Measurements from ENCODE around the gene XIRP2. TPM values are rescaled to one million over a fixed set of nuclear protein-coding genes. Genes with fewer than 3 reads are reported as not detected.
"Not testable (repeated sequence)": the region's sequence is repeated elsewhere in the genome, so short reads cannot be mapped to it uniquely, and the experiment has no call there.

XIRP2 gene
- total RNA-seq, 1 experiment from 2014 or later, result not detected

GRCh38 chr2:167017021-167017420 is 128.7 kb downstream of the XIRP2 start:
- no peak for DNase-seq (ENCODE audit: extremely low read depth, low read depth)

GRCh38 chr2:167018590-167018989 is 130.3 kb downstream of the XIRP2 start:
- no peak for DNase-seq (ENCODE audit: extremely low read depth, low read depth)

- DNase-seq (ENCODE audit: extremely low read depth, low read depth), result no peak
Observed at GRCh38 chr2:167028503-167028902, 140.2 kb downstream of the XIRP2 start.

GRCh38 chr2:167034976-167035375 is 146.7 kb downstream of the XIRP2 start:
- DNase-seq (ENCODE audit: extremely low read depth, low read depth), result not testable (repeated sequence)

- no peak for DNase-seq (ENCODE audit: extremely low read depth, low read depth)
Observed at GRCh38 chr2:167048829-167049228, 160.5 kb downstream of the XIRP2 start.

- no peak for DNase-seq (ENCODE audit: extremely low read depth, low read depth)
Observed at GRCh38 chr2:167049659-167050058, 161.4 kb downstream of the XIRP2 start.

- peak; percentile 4 for DNase-seq (ENCODE audit: extremely low read depth, low read depth)
Observed at GRCh38 chr2:167052825-167053224, 164.5 kb downstream of the XIRP2 start.

GRCh38 chr2:167054881-167055280 is 166.6 kb downstream of the XIRP2 start:
- DNase-seq (ENCODE audit: extremely low read depth, low read depth), result no peak

GRCh38 chr2:167057446-167057845 is 169.2 kb downstream of the XIRP2 start:
- DNase-seq (ENCODE audit: extremely low read depth, low read depth), result no peak

- DNase-seq (ENCODE audit: extremely low read depth, low read depth), result no peak
Observed at GRCh38 chr2:167059173-167059572, 170.9 kb downstream of the XIRP2 start.

- DNase-seq (ENCODE audit: extremely low read depth, low read depth), result no peak
Observed at GRCh38 chr2:167069855-167070254, 181.6 kb downstream of the XIRP2 start.

GRCh38 chr2:167075708-167076107 is 187.4 kb downstream of the XIRP2 start:
- DNase-seq (ENCODE audit: extremely low read depth, low read depth), result not testable (repeated sequence)

- not testable (repeated sequence) for DNase-seq (ENCODE audit: extremely low read depth, low read depth)
Observed at GRCh38 chr2:167098931-167099330, 210.7 kb downstream of the XIRP2 start.

GRCh38 chr2:167100506-167100905 is 212.2 kb downstream of the XIRP2 start:
- DNase-seq (ENCODE audit: extremely low read depth, low read depth), result no peak

GRCh38 chr2:167103028-167103756 is 214.9 kb downstream of the XIRP2 start:
- DNase-seq (ENCODE audit: extremely low read depth, low read depth), result no peak

- no peak for DNase-seq (ENCODE audit: extremely low read depth, low read depth)
Observed at GRCh38 chr2:167103757-167104133, 215.5 kb downstream of the XIRP2 start.

- no peak for DNase-seq (ENCODE audit: extremely low read depth, low read depth)
Observed at GRCh38 chr2:167104691-167105090, 216.4 kb downstream of the XIRP2 start.

- not testable (repeated sequence) for DNase-seq (ENCODE audit: extremely low read depth, low read depth)
Observed at GRCh38 chr2:167109682-167110081, 221.4 kb downstream of the XIRP2 start.

- DNase-seq (ENCODE audit: extremely low read depth, low read depth), result no peak
Observed at GRCh38 chr2:167110345-167110744, 222.1 kb downstream of the XIRP2 start.

GRCh38 chr2:167114018-167114417 is 225.7 kb downstream of the XIRP2 start:
- peak; percentile 13 for DNase-seq (ENCODE audit: extremely low read depth, low read depth)

- DNase-seq (ENCODE audit: extremely low read depth, low read depth), result no peak
Observed at GRCh38 chr2:167115541-167115940, 227.3 kb downstream of the XIRP2 start.

- no peak for DNase-seq (ENCODE audit: extremely low read depth, low read depth)
Observed at GRCh38 chr2:167122389-167122788, 234.1 kb downstream of the XIRP2 start.

GRCh38 chr2:167126165-167126564 is 237.9 kb downstream of the XIRP2 start:
- DNase-seq (ENCODE audit: extremely low read depth, low read depth), result no peak
